D341Med (cell line): ENCODE results near the gene ABCA2.

Experiments
- DNase-seq: peaks from one replicate; pipeline ENCODE4 v3.0.0; 2012; ENCODE audit warnings: low spot score

The ABCA2 gene

DNA sequence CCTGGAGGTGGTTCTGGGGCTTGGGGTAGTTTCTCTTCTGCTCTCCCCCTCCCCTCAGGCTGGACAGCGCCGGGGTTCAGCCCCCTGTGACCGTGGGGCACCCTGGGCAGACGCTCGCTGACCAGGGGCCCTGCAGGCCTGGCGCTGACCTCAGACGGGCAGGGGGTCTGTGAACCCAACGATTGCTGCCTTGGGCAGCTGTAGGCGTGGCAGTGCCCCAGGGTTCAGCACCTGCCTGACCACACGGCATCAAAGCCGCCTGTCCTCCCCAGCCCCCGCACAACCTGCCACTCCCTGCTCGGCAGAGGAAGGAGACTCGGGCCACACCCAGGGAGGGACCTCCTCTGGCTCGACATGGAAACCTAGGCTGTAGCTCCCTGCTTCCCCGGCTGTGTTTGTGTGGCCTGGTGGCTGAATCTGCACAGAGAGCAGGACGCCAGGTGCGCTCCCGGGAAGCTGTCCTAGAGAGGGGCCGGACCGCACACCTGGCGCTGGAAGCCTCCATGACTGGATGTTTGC is 63.8 kb downstream of the ABCA2 start:
- no peak for DNase-seq

DNA sequence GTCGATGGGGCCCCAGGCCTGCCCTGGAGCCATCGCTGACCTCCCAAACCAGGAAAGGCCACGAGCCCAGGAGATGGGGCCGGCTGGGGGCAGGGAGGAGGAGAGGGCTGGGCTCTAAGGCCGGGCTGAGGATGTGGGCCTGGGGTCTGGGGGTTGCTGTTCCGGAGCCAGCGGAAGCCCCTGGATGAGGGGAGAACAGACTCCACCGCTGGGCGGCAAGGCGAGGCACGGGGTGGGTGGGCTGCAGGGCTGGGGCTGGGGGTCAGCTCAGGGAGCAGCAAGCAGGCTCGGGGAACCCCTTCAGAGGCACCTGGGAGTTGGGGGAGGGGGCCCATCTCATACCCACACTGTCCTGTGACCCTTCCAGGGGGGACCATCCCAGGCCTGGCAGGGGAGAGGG is 64.3 kb downstream of the ABCA2 start:
- DNase-seq = no peak

DNA sequence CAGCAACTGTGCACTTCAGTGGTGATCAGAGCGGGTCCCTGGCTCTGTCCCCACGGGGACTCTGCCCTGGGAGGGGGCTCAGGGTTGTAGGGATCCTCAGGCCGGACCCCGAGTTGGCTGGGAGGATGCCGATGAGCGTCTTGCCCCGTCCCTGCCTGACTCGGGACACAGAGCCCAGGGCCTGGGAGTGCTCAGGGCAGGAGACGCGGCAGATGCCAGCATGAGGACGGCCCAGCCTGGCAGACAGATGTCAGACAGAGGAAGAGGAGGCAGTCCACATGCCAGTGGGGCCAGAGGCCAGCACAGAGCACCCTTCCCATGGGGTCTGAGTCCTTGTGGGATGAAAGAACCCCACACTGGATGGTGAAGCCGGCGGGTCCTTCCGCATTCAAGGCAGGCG is 64.7 kb downstream of the ABCA2 start:
- no peak for DNase-seq

- DNase-seq = no peak
Observed at GRCh38 chr9:136962701-136963248, 65.3 kb downstream of the ABCA2 start.

DNA sequence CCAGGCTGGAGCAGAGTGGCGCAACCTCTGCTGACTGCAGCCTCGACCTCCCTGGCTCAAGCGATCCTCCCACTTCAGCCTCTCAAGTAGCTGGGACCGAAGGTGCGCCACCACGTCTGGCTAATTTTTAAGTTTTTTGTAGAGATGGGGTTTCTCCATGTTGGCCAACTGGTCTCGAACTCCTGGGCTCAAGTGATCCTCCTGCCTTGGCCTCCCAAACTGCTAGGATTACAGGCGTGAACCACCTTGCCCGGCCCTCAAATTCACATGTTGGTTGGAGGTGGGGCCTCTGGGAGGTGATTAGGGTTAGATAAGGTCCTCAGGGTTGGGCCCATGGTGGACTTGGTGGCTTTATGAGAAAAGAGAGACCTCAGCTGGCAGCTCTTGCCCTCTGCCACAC is 65.9 kb downstream of the ABCA2 start:
- no peak for DNase-seq

DNA sequence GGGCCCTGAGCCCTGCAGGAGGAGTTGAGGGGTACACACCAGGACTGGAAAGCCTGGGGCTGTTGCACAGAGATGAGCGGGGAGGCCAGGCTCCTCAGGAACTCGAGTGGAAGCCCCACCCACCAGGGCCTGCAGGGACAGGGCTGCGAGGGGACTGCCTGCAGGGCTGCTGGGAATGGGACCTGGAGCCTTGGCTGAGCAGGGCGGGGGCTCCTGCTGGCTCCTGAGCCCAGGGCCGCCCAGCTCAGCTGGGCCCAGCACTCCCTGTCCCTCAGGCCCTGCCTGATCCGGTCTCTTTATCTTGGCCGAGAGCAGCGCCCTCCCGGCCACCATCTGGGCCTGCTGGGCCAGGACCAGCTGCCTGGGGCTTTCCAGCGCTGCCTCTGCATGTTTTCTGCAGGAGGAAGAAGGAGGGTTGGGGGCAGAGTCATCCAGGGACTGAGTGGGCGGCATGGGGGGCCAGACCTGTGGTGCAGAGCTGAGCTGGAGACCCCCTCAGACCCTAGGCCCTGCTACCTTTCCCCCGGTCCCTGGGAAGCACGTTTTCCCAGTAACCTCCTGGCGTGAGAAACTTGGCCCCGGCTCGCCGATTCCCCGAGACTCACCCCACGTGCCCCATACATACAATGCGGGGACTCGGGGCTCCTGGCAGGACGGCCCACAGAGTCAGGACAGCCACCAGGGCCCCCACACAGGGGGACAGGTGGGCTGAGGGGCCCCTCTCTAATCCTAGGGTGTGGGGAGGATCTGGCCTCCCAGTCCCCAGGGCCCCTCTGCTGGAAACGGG is 66.6 kb downstream of the ABCA2 start:
- no peak for DNase-seq

DNA sequence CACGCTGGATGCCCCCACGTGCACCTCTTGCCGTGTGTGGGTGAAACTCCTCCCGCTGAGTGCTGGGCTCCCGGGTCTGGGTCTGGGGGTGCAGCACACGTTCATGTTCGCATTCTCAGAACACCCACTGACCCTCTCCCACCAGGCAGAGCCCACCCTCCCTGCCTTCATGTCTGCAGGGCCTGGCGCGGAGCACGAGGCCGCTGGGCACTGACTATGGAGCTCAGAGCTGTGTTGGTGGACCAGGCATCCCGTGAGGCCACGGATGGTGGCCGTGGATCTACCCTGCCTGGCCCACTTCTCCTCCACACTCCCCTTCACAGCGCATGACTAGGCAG is 67.1 kb downstream of the ABCA2 start:
- no peak for DNase-seq

DNA sequence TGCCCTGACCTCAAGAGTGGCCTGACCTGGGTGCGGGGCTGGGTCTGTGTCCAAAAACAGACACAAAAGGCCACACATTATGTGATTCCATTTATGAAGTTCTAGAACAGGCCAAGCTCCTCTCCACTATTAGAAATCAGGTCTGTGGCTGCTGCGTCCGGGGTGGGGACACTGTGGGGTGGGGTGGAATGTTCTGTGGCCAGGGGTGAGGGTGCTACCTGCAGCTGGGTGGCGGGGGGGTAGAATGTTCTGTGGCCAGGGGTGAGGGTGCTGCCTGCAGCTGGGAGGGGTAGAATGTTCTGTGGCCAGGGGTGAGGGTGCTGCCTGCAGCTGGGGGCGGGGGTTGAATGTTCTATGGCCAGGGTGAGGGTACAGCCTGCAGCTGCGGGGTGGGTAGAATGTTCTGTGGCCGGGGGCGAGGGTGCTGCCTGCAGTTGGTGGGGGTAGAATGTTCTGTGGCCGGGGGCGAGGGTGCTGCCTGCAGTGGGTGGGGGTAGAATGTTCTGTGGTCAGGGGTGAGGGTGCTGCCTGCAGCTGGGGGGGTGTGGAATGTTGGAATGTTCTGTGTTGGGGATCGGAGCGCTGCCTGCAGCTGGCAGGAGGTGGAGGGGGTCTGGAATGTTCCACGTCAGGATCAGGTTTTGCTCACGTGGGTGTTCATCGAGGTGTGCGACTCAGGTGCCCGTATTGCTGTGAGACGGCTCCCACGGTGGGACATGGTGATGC is 67.7 kb downstream of the ABCA2 start:
- no peak for DNase-seq

- DNase-seq = no peak
Observed at GRCh38 chr9:136958898-136959850, 68.9 kb downstream of the ABCA2 start.

DNA sequence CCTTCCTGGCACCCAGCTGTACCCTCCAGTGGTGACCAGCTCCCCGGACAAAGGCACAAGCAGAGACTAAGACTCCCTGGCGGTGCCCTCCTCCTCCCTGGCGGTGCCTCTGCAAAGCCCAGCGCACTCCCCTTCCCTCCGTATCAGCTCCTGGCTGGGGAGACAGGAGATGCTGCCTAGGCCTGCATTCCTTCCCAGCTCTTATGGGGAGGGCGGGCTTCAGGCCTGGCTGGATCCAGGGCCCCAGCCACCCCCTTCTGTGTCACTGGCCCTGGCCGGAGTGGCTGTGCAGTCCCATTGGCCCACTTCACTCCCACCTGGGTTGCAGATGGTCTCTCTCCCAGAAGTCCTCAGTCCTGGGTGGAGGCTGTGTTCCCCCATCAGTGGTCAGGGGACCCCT is 69.6 kb downstream of the ABCA2 start:
- DNase-seq = no peak

DNA sequence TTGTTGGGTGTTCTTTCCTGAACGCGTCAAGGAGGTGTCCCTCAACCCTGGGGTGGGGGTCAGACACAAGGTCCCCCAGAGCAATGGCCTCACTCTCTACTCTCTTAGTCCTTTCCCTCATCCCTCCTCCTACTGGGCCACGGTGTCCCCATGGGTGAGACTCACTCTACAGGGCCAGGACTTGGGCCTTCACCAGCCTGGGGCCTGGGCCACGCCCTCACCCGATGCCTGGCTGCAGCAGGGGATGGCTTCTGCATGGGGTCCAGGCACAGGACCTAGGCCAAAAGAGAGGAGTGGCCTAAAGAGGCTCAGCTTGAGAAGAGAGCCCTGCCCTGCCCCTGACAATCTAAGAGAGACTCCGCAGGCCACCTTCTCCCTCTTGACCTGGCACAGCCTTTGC is 70.1 kb downstream of the ABCA2 start:
- DNase-seq = no peak

DNA sequence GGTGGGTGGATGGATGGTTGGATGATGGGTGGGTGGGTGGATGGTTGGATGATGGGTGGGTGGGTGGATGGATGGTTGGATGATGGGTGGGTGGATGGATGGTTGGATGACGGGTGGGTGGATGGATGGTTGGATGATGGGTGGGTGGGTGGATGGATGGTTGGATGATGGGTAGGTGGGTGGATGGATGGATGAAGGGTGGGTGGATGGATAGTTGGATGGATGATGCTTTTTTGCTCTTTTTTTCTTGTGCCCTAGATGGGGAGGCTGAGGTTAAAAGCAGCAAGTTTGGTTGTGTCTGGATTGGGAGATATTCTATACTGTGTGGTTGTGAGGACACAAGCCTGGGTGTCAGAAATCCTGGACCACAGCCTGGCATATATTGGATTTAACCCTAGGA is 70.6 kb downstream of the ABCA2 start:
- DNase-seq = no peak
